A549 (cell line): ENCODE measurements around the gene FBXO38. TPM values are rescaled to one million over a fixed set of nuclear protein-coding genes. Genes with fewer than 3 reads are reported as not detected.

Source experiments
- ATAC-seq, 2 experiments: fragments of 200-7000 bp in 1 of 2; fragments of >200 bp in 1 of 2; cut with Nextera tagmentation in 1 of 2; cut with Tn5 transposase in 1 of 2; 3 replicates each; pipeline versions ENCODE4 v1.8.0 to v1.9.1; 2018 to 2020; ENCODE audit warnings: mild to moderate bottlenecking in 1 of 2, moderate library complexity in 1 of 2
- CTCF ChIA-PET: fragments of 300-600 bp; sonication (Branson Sonifier 250); formaldehyde crosslinking; extraction: SDS; loops from one replicate; lab custom pipeline; 2021; ENCODE audit warnings: antibody characterized with exemption, inconsistent platforms; lab: Yijun Ruan, JAX
- POLR2A ChIA-PET: fragments of 350-600 bp; formaldehyde crosslinking; extraction: SDS; loops from one replicate; lab custom pipeline; 2021; ENCODE audit warnings: antibody characterized with exemption, inconsistent platforms; lab: Yijun Ruan, JAX
- DNase-seq, 2 experiments: peaks; one replicate each; pipeline versions ENCODE4 v3.0.0 to v3.0.0-alpha.2; 2011 to 2016; ENCODE audit warnings: low read depth in 1 of 2, low spot score in 1 of 2
- FAIRE-seq: peaks from 2 replicates; lab custom pipeline; 2011; peaks lifted over from hg19 to GRCh38; lab: Jason Lieb, UNC
- H3K27ac ChIP-seq, 2 experiments: fragments of >200 bp; sonication (Bioruptor Twin); formaldehyde crosslinking; 3 replicates each; pipeline ENCODE4 v1.5.1; 2016 to 2017
- H3K4me1 ChIP-seq: fragments of >200 bp; sonication (Bioruptor Twin); formaldehyde crosslinking; 3 replicates; pipeline ENCODE4 v1.6.1; 2016
- H3K4me2 ChIP-seq: fragments of >200 bp; sonication (Bioruptor Twin); formaldehyde crosslinking; 3 replicates; pipeline ENCODE4 v1.6.1; 2016
- H3K4me3 ChIP-seq: fragments of >200 bp; sonication (Bioruptor Twin); formaldehyde crosslinking; 3 replicates; pipeline ENCODE4 v1.5.1; 2016
- H3K9me3 ChIP-seq: fragments of >200 bp; sonication (Bioruptor Twin); formaldehyde crosslinking; 3 replicates; pipeline ENCODE4 v1.6.1; 2016
- CBX2 ChIP-seq: fragments of 200-600 bp; sonication (generic); IDR thresholded peaks from 2 replicates; pipeline ENCODE4 v1.6.1; 2016; ENCODE audit warnings: low read depth, mild to moderate bottlenecking, borderline replicate concordance
- CBX8 ChIP-seq: fragments of 200-600 bp; sonication (generic); IDR thresholded peaks from 2 replicates; pipeline ENCODE4 v1.6.1; 2016
- CEBPB ChIP-seq, 2 experiments: fragments of >200 bp in 1 of 2; sonication (Bioruptor Twin) in 1 of 2; formaldehyde crosslinking in 1 of 2; IDR thresholded peaks; 2 replicates each; pipeline ENCODE4 v1.6.1; 2012 to 2016
- CHD2 ChIP-seq: fragments of 150-350 bp; IDR thresholded peaks from 2 replicates; pipeline ENCODE4 v1.6.1; 2014; ENCODE audit warnings: low read length; ENCODE audit not compliant: partially characterized antibody
- EP300 ChIP-seq, 2 experiments: fragments of >200 bp; sonication (Bioruptor Twin); formaldehyde crosslinking; IDR thresholded peaks; 2 replicates in 1 of 2; 3 replicates in 1 of 2; pipeline ENCODE4 v1.6.1; 2016 to 2017
- ESRRA ChIP-seq: fragments of 150-350 bp; IDR thresholded peaks from 2 replicates; pipeline ENCODE4 v1.6.1; 2014; ENCODE audit warnings: mild to moderate bottlenecking, low read length, borderline replicate concordance
- FOSL2 ChIP-seq, 2 experiments: fragments of 450-650 bp in 1 of 2; fragments of >200 bp in 1 of 2; sonication (Bioruptor Twin) in 1 of 2; formaldehyde crosslinking; IDR thresholded peaks; 2 replicates each; pipeline versions ENCODE4 v1.5.0 to v1.6.1; 2016 to 2020; ENCODE audit warnings: mild to moderate bottlenecking in 1 of 2, moderate library complexity in 1 of 2
- HDAC2 ChIP-seq: fragments of 200-600 bp; sonication (generic); IDR thresholded peaks from 2 replicates; pipeline ENCODE4 v1.6.1; 2016
- JUNB ChIP-seq: fragments of >200 bp; sonication (Bioruptor Twin); formaldehyde crosslinking; IDR thresholded peaks from 2 replicates; pipeline ENCODE4 v1.6.1; 2016
- KDM1A ChIP-seq: fragments of 200-600 bp; sonication (generic); IDR thresholded peaks from 2 replicates; pipeline ENCODE4 v1.6.1; 2016; ENCODE audit warnings: low read depth, mild to moderate bottlenecking
- MAFK ChIP-seq: fragments of 450-650 bp; IDR thresholded peaks from 2 replicates; pipeline ENCODE4 v1.6.1; 2014; ENCODE audit not compliant: partially characterized antibody
- MYC ChIP-seq: IDR thresholded peaks from 2 replicates; pipeline ENCODE4 v1.6.1; 2012; ENCODE audit warnings: mild to moderate bottlenecking, inconsistent platforms, low read length, improper control_type of control experiment, borderline replicate concordance
- NFE2L2 ChIP-seq: fragments of 150-350 bp; conservative IDR thresholded peaks from 2 replicates; pipeline ENCODE4 v1.6.1; 2014; ENCODE audit warnings: low read length
- NR3C1 ChIP-seq: fragments of >200 bp; sonication (Bioruptor Twin); formaldehyde crosslinking; IDR thresholded peaks from 3 replicates; pipeline ENCODE4 v1.6.1; 2017
- POLR2A ChIP-seq: IDR thresholded peaks from 2 replicates; pipeline ENCODE4 v1.6.1; 2012; ENCODE audit warnings: mild to moderate bottlenecking, low read length
- RCOR1 ChIP-seq: fragments of 150-350 bp; IDR thresholded peaks from 2 replicates; pipeline ENCODE4 v1.6.1; 2014; ENCODE audit warnings: antibody characterized with exemption, low read length, low read depth
- RNF2 ChIP-seq: fragments of 200-600 bp; sonication (generic); IDR thresholded peaks from 2 replicates; pipeline ENCODE4 v1.6.1; 2016; ENCODE audit warnings: low read depth, mild to moderate bottlenecking, antibody characterized with exemption, moderate library complexity, borderline replicate concordance
- TP53 ChIP-seq: fragments of 250-450 bp; sonication (Bioruptor Pico); IDR thresholded peaks from 2 replicates; pipeline ENCODE4 v1.5.0; 2021; ENCODE audit warnings: mild to moderate bottlenecking, moderate library complexity
- ZC3H11A ChIP-seq: fragments of 450-650 bp; IDR thresholded peaks from 2 replicates; pipeline ENCODE4 v1.6.1; 2014; ENCODE audit warnings: antibody characterized with exemption, mild to moderate bottlenecking
- ZSCAN20 ChIP-seq: fragments of 250-450 bp; sonication (Bioruptor Pico); IDR thresholded peaks from 2 replicates; pipeline ENCODE4 v1.8.0; 2022; ENCODE audit warnings: mild to moderate bottlenecking, moderate library complexity
- WGBS: methylation state at CpG from one replicate; pipeline ENCODE4 v1.1.6; 2017; ENCODE audit errors: missing lambda C conversion rate; 5-methylcytosine and 5-hydroxymethylcytosine counted together
- polyA plus RNA-seq, 4 experiments: library from polyadenylated mRNA; depleted of rRNA in 3 of 4; stranded (reverse); fragments of >200 nt; fragmentation: RNase III in 1 of 4; extraction: RNeasy Plus Mini Kit Qiagen cat#74134 plus additional on column Dnase treatment in 1 of 4; gene quantifications; 2 replicates in 3 of 4; 3 replicates in 1 of 4; pipeline ENCODE4 v1.2.3, GENCODE V29; 2011 to 2017
- TF ChIP-seq, protein P1 (sequence below): fragments of >200 bp; sonication (Bioruptor Twin); formaldehyde crosslinking; IDR thresholded peaks from 2 replicates; pipeline ENCODE4 v1.6.1; 2016
- TF ChIP-seq, protein P2 (sequence below): fragments of 250-450 bp; sonication (Bioruptor Pico); IDR thresholded peaks from 2 replicates; pipeline ENCODE4 v1.5.0; 2021; ENCODE audit warnings: mild to moderate bottlenecking, moderate library complexity, borderline replicate concordance
- TF ChIP-seq, protein P3 (sequence below): IDR thresholded peaks from 2 replicates; pipeline ENCODE4 v1.6.1; 2012
- TF ChIP-seq, protein P4 (sequence below): fragments of 150-350 bp; IDR thresholded peaks from 2 replicates; pipeline ENCODE4 v1.6.1; 2014; ENCODE audit warnings: low read depth, mild to moderate bottlenecking, low read length
- TF ChIP-seq, protein P5 (sequence below): fragments of >200 bp; sonication (Bioruptor Twin); formaldehyde crosslinking; IDR thresholded peaks from 3 replicates; pipeline ENCODE4 v1.5.1; 2016

Gene FBXO38
- polyA plus RNA-seq, 2 of the 4 experiments (the other 2 are of a cell fraction): 15.8 to 33.2 TPM

DNA sequence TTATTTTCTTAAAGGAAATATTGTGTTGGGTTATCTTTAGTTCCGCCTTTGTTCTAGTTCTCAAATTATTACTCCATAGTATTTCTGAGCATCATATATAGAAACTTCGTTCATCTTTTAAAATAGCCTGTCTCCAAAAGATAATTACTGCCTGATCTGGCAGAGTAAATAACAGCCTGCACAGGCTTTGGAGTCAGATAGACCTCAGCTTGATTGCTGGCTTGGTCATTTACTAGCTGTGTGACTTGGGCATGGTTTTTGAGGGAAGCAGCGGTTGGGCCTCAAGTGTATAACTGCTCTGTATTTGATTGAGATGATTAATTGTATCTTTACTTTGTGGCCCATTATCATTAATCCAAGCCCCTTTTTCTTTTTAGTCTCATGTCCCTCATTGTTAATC, 50.1 kb downstream of the FBXO38 start:
- FAIRE-seq: no peak
- CTCF ChIA-PET: no interaction called here

DNA sequence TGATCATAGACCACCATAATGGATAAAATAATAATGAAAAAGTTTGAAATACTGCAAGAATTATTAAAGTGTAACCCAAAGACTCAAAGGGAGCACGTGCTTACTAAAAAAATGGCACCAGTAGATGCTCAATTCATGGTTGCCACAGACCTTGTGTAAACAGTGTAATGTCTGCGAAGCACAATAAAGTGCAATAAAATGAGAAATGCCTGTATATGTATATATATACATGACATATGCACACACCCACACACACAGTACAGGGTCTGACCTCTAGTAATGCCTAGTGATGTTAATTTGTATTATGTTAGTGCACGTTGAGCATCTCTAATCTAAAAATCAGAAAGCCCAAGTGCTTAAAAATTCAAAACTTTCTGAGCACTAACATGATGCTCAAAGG, 52.3 kb downstream of the FBXO38 start:
- Histone ChIP-seq H3K4me2 (no peak overlapping the region), H3K27ac (no peak overlapping the region), H3K9me3 (no peaks in the 10 kb centered on the region), H3K4me3 (no peak overlapping the region), H3K4me1 (no peaks in the 10 kb centered on the region)
- DNase-seq (no peak), ATAC-seq (no peak), FAIRE-seq (no peak)
- no peak for TF ChIP-seq NFE2L2
- no peak for TF ChIP-seq HDAC2
- TF ChIP-seq, protein P1, sequence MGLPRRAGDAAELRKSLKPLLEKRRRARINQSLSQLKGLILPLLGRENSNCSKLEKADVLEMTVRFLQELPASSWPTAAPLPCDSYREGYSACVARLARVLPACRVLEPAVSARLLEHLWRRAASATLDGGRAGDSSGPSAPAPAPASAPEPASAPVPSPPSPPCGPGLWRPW: no peak
- 96% methylated on average over 3 of the region's 3 CpGs for WGBS
- ChIA-PET CTCF (no interaction called here), POLR2A (no interaction called here)

More for the DNA sequence above, 50.1 kb downstream of the FBXO38 start:
- H3K4me3 ChIP-seq: no peak overlapping the region
- POLR2A ChIA-PET: no interaction called here
- H3K4me1 ChIP-seq: no peaks in the 10 kb centered on the region
- WGBS: 91% methylated on average over 3 of the region's 3 CpGs
- no peak for DNase-seq
- TF ChIP-seq CBX8: no peak
- TF ChIP-seq CHD2: no peak
- TF ChIP-seq EP300 (IDR thresholded peaks at IDR 0.05): no peak
- no peak for TF ChIP-seq ZC3H11A
- no peak for TF ChIP-seq NR3C1
- TF ChIP-seq CEBPB (IDR thresholded peaks at IDR 0.05): no peak
- no peak for TF ChIP-seq FOSL2 (IDR thresholded peaks at IDR 0.05)
- TF ChIP-seq FOSL2 (CRISPR knock-in tag; IDR thresholded peaks at IDR 0.05): no peak
- TF ChIP-seq NFE2L2: no peak
- no peak for TF ChIP-seq RCOR1
- no peak overlapping the region for H3K4me2 ChIP-seq
- no peaks in the 10 kb centered on the region for H3K9me3 ChIP-seq
- H3K27ac ChIP-seq: no peak overlapping the region
- ATAC-seq: no peak

DNA sequence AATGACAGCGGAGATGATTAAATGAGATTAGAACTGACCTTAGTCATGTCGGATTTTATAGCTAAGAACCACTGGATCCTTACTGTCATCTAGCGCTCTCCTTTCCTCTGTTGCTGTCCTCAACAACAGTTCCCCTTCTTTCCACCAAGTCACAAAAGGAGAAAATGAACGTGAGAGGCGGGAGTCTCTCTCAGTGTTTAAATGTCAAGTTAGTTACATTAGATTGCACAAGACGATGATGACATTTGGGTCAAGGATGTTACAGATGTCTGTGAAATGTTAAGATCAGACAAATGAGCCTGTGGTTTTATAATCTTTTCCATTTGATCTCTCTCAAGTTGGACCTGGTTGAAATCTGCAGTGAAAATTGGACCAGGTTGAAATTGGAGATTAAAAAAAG, 53.5 kb downstream of the FBXO38 start:
- CTCF ChIA-PET: interaction anchor here (0.7 to 2.3 kb wide), 4 partner anchors 9 to 694 kb away, joined by 3 to 7 read pairs (median 4); no protein-coding TSS in a partner anchor
- POLR2A ChIA-PET: no interaction called here
- Histone ChIP-seq H3K4me2 (no peak overlapping the region), H3K27ac (no peak overlapping the region), H3K4me3 (no peak overlapping the region), H3K4me1 (no peaks in the 10 kb centered on the region), H3K9me3 (no peaks in the 10 kb centered on the region)
- ATAC-seq (no peak), DNase-seq (no peak), FAIRE-seq (no peak)
- TF ChIP-seq POLR2A (no peak), RNF2 (no peak), MAFK (no peak), CBX2 (no peak), EP300 (IDR thresholded peaks at IDR 0.05) (no peak), JUNB (no peak), ESRRA (no peak)
- TF ChIP-seq, protein P2, sequence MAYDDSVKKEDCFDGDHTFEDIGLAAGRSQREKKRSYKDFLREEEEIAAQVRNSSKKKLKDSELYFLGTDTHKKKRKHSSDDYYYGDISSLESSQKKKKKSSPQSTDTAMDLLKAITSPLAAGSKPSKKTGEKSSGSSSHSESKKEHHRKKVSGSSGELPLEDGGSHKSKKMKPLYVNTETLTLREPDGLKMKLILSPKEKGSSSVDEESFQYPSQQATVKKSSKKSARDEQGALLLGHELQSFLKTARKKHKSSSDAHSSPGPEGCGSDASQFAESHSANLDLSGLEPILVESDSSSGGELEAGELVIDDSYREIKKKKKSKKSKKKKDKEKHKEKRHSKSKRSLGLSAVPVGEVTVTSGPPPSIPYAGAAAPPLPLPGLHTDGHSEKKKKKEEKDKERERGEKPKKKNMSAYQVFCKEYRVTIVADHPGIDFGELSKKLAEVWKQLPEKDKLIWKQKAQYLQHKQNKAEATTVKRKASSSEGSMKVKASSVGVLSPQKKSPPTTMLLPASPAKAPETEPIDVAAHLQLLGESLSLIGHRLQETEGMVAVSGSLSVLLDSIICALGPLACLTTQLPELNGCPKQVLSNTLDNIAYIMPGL: no peak
- TF ChIP-seq, protein P3, sequence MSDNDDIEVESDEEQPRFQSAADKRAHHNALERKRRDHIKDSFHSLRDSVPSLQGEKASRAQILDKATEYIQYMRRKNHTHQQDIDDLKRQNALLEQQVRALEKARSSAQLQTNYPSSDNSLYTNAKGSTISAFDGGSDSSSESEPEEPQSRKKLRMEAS: no peak
- WGBS: 90% methylated on average over 6 of the region's 6 CpGs

DNA sequence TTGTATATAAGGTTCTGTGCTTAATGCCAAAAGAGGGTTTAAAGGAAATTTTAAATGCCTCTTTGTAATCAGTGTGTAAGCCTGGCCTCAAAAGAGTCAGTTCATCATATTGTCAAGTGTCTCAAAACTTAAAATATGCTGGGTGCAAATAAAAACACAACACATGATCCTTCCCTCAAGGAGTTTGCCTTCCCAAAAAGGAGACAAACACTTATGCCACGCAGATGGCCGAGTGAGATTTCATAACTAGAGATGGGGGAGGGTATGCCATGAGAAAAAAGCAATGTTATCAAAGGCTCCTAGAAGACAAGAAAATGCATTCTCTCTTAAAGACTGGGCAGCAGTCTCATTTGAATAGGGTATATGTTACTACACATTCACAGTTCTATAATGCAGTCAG, 55.2 kb downstream of the FBXO38 start:
- FAIRE-seq: no peak

More for the DNA sequence above, 55.2 kb downstream of the FBXO38 start:
- no peaks in the 10 kb centered on the region for H3K4me1 ChIP-seq
- DNase-seq (no peak), ATAC-seq (no peak)
- CTCF ChIA-PET: interaction anchor here (1.0 to 6.2 kb wide), 3 partner anchors 44 to 293 kb away, joined by 6 to 95 read pairs (median 7); no protein-coding TSS in a partner anchor
- POLR2A ChIA-PET: no interaction called here
- TF ChIP-seq, protein P4, sequence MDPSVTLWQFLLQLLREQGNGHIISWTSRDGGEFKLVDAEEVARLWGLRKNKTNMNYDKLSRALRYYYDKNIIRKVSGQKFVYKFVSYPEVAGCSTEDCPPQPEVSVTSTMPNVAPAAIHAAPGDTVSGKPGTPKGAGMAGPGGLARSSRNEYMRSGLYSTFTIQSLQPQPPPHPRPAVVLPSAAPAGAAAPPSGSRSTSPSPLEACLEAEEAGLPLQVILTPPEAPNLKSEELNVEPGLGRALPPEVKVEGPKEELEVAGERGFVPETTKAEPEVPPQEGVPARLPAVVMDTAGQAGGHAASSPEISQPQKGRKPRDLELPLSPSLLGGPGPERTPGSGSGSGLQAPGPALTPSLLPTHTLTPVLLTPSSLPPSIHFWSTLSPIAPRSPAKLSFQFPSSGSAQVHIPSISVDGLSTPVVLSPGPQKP: no peak
- TF ChIP-seq, protein P5, sequence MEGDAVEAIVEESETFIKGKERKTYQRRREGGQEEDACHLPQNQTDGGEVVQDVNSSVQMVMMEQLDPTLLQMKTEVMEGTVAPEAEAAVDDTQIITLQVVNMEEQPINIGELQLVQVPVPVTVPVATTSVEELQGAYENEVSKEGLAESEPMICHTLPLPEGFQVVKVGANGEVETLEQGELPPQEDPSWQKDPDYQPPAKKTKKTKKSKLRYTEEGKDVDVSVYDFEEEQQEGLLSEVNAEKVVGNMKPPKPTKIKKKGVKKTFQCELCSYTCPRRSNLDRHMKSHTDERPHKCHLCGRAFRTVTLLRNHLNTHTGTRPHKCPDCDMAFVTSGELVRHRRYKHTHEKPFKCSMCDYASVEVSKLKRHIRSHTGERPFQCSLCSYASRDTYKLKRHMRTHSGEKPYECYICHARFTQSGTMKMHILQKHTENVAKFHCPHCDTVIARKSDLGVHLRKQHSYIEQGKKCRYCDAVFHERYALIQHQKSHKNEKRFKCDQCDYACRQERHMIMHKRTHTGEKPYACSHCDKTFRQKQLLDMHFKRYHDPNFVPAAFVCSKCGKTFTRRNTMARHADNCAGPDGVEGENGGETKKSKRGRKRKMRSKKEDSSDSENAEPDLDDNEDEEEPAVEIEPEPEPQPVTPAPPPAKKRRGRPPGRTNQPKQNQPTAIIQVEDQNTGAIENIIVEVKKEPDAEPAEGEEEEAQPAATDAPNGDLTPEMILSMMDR: no peak
- TF ChIP-seq NFE2L2 (no peak), MYC (no peak), HDAC2 (no peak), EP300 (IDR thresholded peaks at IDR 0.05) (no peak), KDM1A (no peak), TP53 (CRISPR knock-in tag) (no peak), ZSCAN20 (CRISPR knock-in tag) (no peak)
- TF ChIP-seq, all 56 proteins: peak for 0
- no peak overlapping the region for H3K27ac ChIP-seq
- WGBS: 93% methylated on average over 2 of the region's 2 CpGs
- no peaks in the 10 kb centered on the region for H3K9me3 ChIP-seq
- H3K4me2 ChIP-seq: no peak overlapping the region
- no peak overlapping the region for H3K4me3 ChIP-seq
